ENCODE measurements around the gene SRP14. TPM values are rescaled to one million over a fixed set of nuclear protein-coding genes. Genes with fewer than 3 reads are reported as not detected.

The SRP14 gene
- total RNA-seq, 1 experiment from 2014 or later, result 168 TPM

GRCh38 chr15:40040770-40041169, 1.8 kb upstream of the SRP14 start:
- no peaks in the 10 kb centered on the region for H3K27me3 ChIP-seq (ENCODE audit: insufficient read depth, low read length)
- H3K9ac ChIP-seq (ENCODE audit: low read length), result no peak overlapping the region
- ChIA-PET CTCF (interaction anchor here (1.0 to 1.9 kb wide), 2 partner anchors 9 to 234 kb away, joined by 3 to 5 read pairs; no protein-coding TSS in a partner anchor), RAD21 (ENCODE audit: low non-redundant PET in 1 of 2, low total read pairs in 2 of 2, uncharacterized antibody in 2 of 2, unreplicated experiment in 2 of 2) (no interaction called here), POLR2A (no interaction called here)
- peaks cover 10 to 12% of the 10 kb centered on the region in 2 experiments for H3K36me3 ChIP-seq (ENCODE audit: control insufficient read depth in 1 of 2, insufficient read depth in 2 of 2, low read length in 2 of 2)
- no peaks in the 10 kb centered on the region for H3K9me2 ChIP-seq (ENCODE audit: insufficient read depth)
- no peak overlapping the region; the same call in 1 of the 2 replicates for H3K4me2 ChIP-seq (ENCODE audit: low read length)
- no peak overlapping the region for H3K4me3 ChIP-seq (replicated peaks in 1 of 2; ENCODE audit: low read depth in 1 of 2, low read length in 2 of 2)
- BruUV-seq (replicated peaks), result no TSS peak
- ATAC-seq (no peak), DNase-seq (ENCODE audit: low read depth, low spot score) (no peak)
- H3K79me2 ChIP-seq (ENCODE audit: insufficient read depth, low read length), result peaks cover 37% of the 10 kb centered on the region
- H2AFZ ChIP-seq (ENCODE audit: low read depth, low read length, poor library complexity, severe bottlenecking), result no peak overlapping the region
- no peaks in the 10 kb centered on the region for H4K20me1 ChIP-seq (ENCODE audit: insufficient read depth)
- intact Hi-C loops (cut with micrococcal nuclease), result loop anchor here (10.0 kb wide), 1 partner anchor 124 kb away; the partner anchor contains the start of gene BUB1B
- no peaks in the 10 kb centered on the region for H3K9me3 ChIP-seq (ENCODE audit: control insufficient read depth in 1 of 2, insufficient read depth in 1 of 2, low read depth in 1 of 2, low read length in 2 of 2)
- peaks cover 15 to 30% of the 10 kb centered on the region in 2 experiments for H3K4me1 ChIP-seq (ENCODE audit: control insufficient read depth in 1 of 2, insufficient read depth in 2 of 2, low read length in 2 of 2)
- H3K27ac ChIP-seq (ENCODE audit: low read depth, low read length), result no peak overlapping the region
- TF ChIP-seq EZH2 (IDR thresholded peaks at IDR 0.05) (no peak), POLR2AphosphoS5 (IDR thresholded peaks at IDR 0.05; ENCODE audit: low read depth, low read length) (no peak), ELF1 (IDR thresholded peaks at IDR 0.05; ENCODE audit: borderline replicate concordance, low read depth) (no peak), POLR2A (IDR thresholded peaks at IDR 0.05; ENCODE audit: borderline replicate concordance, extremely low read depth, insufficient read depth, insufficient read length) (no peak), SIN3A (IDR thresholded peaks at IDR 0.05; ENCODE audit: low read depth) (no peak), SP1 (IDR thresholded peaks at IDR 0.05; ENCODE audit: low read depth) (no peak), ZFX (IDR thresholded peaks at IDR 0.05) (no peak), EGR1 (IDR thresholded peaks at IDR 0.05; ENCODE audit: low read depth) (no peak), JUND (IDR thresholded peaks at IDR 0.05) (no peak), YY1 (IDR thresholded peaks at IDR 0.05; ENCODE audit: extremely low read depth, insufficient replicate concordance, low read depth, low read length) (no peak), SRF (IDR thresholded peaks at IDR 0.05; ENCODE audit: low read depth) (no peak), ZNF274 (IDR thresholded peaks at IDR 0.05; ENCODE audit: low read depth, low read length) (no peak), CEBPB (IDR thresholded peaks at IDR 0.05; ENCODE audit: low read depth) (no peak), CTCF (IDR thresholded peaks at IDR 0.05 in 2 of 3, conservative IDR thresholded peaks at IDR 0.05 in 1 of 3; ENCODE audit: borderline replicate concordance in 1 of 3, insufficient read depth in 1 of 3, low read depth in 2 of 3, low read length in 2 of 3) (no peak), FOSL1 (IDR thresholded peaks at IDR 0.05; ENCODE audit: low read depth) (no peak), TCF7L2 (IDR thresholded peaks at IDR 0.05; ENCODE audit: borderline replicate concordance, extremely low read depth, insufficient read depth, insufficient read length) (no peak), RAD21 (IDR thresholded peaks at IDR 0.05; ENCODE audit: low read depth) (no peak), MAX (IDR thresholded peaks at IDR 0.05) (no peak)
- TF ChIP-seq, protein P1, sequence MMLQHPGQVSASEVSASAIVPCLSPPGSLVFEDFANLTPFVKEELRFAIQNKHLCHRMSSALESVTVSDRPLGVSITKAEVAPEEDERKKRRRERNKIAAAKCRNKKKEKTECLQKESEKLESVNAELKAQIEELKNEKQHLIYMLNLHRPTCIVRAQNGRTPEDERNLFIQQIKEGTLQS (IDR thresholded peaks at IDR 0.05), result no peak
- TF ChIP-seq, protein P2, sequence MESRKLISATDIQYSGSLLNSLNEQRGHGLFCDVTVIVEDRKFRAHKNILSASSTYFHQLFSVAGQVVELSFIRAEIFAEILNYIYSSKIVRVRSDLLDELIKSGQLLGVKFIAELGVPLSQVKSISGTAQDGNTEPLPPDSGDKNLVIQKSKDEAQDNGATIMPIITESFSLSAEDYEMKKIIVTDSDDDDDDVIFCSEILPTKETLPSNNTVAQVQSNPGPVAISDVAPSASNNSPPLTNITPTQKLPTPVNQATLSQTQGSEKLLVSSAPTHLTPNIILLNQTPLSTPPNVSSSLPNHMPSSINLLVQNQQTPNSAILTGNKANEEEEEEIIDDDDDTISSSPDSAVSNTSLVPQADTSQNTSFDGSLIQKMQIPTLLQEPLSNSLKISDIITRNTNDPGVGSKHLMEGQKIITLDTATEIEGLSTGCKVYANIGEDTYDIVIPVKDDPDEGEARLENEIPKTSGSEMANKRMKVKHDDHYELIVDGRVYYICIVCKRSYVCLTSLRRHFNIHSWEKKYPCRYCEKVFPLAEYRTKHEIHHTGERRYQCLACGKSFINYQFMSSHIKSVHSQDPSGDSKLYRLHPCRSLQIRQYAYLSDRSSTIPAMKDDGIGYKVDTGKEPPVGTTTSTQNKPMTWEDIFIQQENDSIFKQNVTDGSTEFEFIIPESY (IDR thresholded peaks at IDR 0.05; ENCODE audit: extremely low read depth, insufficient replicate concordance, low read length), result no peak
